SK-N-MC (cell line): Measurements from ENCODE around the gene DDAH1.

Experiments used
- EZH2 ChIP-seq: fragments of 200-600 bp; sonication (generic); IDR thresholded peaks from one replicate; pipeline ENCODE4 v1.6.1; 2017; ENCODE audit warnings: antibody characterized with exemption
- FOXP2 ChIP-seq: optimal IDR thresholded peaks from 2 replicates; pipeline ENCODE3; 2011; ENCODE audit warnings: mild to moderate bottlenecking, moderate library complexity; ENCODE audit not compliant: insufficient read depth; ENCODE audit errors: extremely low read length, control extremely low read depth

DNA sequence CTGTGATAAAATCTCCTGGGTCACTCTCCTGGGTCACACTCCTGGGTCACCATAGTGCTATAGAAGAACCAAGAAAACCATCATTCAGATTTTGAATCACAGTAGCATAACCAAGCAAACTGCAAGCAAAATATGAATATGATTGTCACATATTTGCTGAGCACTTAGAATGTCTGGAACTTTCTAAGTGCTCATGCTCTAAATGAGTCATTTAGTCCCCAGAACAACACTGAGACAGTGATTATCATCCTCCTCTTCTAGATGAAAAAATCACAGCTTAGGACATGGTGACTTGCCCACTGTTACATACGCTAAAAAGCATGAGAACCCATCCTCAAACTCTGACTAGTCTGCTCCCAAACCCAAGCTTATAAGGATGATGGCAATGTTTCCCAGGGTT, 39.5 kb upstream of the DDAH1 start:
- TF ChIP-seq FOXP2: no peak
- no peak for TF ChIP-seq EZH2
